T-helper 2 cell (primary cell): ENCODE measurements around the gene CLCF1.
A peak's percentile ranks its signal among the peaks of the same experiment; 100 is the strongest.

Source experiments
- DNase-seq, 5 experiments: peaks; one replicate each; pipeline versions ENCODE4 v3.0.0 to v3.0.0-alpha.2; 2012 to 2022

CLCF1 gene

GRCh38 chr11:67395555-67396258 lies 22.3 kb upstream of the CLCF1 start:
- DNase-seq: no peak

GRCh38 chr11:67393990-67394389 lies 20.6 kb upstream of the CLCF1 start:
- no peak for DNase-seq

DNA sequence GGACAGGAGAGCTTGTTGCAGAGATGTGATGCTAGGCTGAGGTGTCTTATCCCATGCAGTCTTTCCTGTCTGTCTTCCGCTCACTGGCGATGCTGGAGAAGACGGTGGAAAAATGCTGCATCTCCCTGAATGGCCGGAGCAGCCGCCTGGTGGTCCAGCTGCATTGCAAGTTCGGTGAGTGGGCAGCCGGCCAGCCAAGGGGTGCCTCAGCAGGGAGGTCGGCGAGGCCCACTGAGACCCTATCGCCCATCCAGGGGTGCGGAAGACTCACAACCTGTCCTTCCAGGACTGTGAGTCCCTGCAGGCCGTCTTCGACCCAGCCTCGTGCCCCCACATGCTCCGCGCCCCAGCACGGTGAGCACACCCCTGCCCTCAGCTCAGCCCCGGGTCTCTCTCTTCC lies 20.0 kb upstream of the CLCF1 start:
- DNase-seq: no peak

GRCh38 chr11:67392183-67392715 lies 18.9 kb upstream of the CLCF1 start:
- no peak for DNase-seq

GRCh38 chr11:67391304-67392182 lies 18.1 kb upstream of the CLCF1 start, which contains the start of gene RAD9A:
Gene RAD9A (plus strand): TSS chr11:67391986. CDS start chr11:67392045, 59 bp downstream.
- peak; percentile 84 to 96 (median 92) for DNase-seq

GRCh38 chr11:67390947-67391303 lies 17.5 kb upstream of the CLCF1 start:
- no peak for DNase-seq

- DNase-seq: peak in 2 of 5 experiments; percentile 44 to 57
Observed at GRCh38 chr11:67389477-67389876, 16.1 kb upstream of the CLCF1 start.

DNA sequence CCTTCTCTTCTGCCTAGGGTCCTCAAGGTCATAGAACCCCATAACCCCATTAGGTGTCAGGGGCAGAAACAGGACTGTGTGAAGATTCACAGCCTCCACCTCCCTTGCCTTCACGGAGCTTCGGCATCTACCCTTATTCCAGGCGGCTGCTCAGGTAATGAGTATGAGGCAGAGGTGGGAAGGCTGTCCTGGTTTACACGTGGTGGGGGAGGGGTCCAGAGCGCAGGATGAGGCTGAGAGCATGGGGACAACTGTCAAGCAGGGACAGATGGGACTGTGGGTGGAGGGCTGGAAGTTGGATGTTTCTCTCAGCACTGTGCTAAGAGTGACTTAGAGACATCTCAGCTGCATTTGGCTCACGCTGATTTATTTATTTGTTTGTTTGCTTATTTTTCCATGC lies 14.1 kb upstream of the CLCF1 start:
- no peak for DNase-seq

DNA sequence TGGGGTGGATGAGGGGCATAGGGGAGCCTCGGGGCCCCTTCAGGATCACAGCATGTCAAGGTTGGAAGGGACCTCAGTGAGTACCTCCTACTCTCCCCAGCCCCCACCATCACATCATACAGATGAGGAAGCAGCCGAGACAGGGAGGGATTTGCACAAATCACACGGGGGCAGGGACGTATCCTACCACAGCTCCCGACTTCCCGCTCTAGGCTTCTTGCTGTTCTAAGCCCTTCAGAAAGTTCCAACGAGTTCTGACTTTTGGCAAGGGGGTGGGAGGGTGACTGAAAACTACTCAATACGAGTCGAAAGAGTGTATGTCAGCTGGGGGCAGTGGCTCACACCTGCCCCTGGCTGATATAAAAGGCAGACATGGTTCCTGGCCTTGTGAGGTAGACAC lies 13.7 kb upstream of the CLCF1 start:
- DNase-seq: no peak

- no peak for DNase-seq
Observed at GRCh38 chr11:67384851-67385366, 11.5 kb upstream of the CLCF1 start.

DNA sequence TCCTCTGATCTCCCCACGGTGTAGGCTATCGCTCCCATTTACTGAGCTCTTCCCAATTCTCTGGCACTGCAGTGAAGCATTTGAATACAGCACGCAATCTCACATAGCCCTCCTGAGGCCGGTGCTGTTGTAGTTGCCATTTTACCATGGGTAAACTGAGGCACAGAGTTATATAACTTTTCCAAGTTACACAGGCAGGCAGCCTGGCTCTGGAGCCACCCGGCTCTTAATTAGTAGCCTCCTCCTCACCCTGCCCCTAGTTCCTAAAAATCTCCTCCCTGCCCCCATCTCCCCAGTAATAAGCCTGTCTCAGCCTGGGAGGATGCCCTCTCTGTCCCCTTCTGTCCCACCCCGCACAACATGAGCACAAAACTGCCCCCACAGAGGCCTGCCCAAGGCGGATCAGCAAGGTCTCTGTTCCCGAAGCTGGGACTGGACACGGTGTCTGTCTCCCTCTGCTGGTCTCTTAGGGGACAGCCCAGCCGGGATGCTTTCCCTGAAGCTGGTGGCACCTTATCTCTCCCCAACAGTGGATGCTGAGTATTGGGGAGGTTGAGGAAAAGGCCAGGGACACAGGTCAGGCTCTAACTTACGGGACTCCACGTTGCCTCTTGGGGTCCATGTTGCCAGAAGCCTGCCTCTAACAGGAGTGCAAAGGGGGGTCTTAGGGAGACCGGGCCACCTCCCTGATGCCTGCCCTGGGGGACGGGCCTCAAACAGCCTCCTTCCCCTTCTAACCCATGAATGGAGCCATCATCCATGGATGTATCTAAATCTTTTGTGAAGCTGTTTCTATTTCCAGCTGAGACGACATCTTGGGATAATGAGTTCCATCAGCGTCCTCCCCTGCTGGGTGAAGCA lies 9.1 kb upstream of the CLCF1 start:
- DNase-seq: peak; percentile 55 to 79 (median 72)

- DNase-seq: no peak
Observed at GRCh38 chr11:67381244-67381972, 8.0 kb upstream of the CLCF1 start.

DNA sequence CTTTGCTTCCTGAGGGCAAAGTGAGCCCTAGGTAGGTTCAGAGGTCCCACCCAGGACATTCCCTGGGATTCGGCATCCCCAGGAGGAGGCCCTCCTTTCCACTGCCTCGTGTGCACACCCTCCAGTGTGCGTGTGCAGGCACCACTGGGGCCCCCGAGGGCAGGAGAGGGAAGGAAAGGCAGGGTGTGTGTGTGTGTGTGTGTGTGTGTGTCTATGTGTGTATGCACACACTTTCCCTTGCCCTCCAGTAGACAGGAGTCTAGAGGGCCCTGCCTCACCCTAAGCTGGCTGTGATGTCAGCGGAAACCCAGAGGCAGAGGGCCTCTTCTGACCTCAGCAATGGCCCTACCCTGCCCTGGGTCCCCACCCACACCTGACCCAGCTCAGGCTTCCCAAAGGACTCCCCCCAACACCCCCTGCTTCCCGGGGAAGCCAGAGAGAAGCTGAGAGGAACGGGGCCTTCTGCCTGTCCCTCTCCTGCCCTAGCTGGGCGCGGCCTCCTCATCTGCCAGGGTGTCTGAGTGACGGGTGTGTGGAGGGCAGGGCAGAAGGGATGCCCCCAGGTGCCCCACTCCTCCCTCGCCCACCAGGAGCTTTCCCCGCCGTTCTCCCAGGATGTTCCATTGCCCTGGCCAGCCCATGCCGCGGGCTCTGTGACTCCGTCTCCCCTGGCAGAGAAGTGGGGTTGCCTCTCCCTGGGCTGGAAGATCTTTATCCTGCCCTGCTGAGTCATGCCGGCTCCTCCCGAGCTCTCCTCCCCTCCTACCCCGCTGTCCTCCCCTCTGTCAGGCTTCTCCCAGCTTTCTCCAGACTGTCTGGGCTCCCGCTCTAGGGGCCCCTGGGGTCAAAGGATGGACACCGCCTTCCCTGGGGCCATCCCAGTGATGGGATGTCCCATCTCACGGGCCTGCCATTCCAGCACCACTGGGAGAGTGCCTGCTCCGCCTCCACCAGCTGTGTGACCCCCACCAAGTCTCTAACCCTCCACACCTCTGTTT lies 6.0 kb upstream of the CLCF1 start:
- no peak for DNase-seq

- DNase-seq: no peak
Observed at GRCh38 chr11:67378544-67378943, 5.1 kb upstream of the CLCF1 start.

DNA sequence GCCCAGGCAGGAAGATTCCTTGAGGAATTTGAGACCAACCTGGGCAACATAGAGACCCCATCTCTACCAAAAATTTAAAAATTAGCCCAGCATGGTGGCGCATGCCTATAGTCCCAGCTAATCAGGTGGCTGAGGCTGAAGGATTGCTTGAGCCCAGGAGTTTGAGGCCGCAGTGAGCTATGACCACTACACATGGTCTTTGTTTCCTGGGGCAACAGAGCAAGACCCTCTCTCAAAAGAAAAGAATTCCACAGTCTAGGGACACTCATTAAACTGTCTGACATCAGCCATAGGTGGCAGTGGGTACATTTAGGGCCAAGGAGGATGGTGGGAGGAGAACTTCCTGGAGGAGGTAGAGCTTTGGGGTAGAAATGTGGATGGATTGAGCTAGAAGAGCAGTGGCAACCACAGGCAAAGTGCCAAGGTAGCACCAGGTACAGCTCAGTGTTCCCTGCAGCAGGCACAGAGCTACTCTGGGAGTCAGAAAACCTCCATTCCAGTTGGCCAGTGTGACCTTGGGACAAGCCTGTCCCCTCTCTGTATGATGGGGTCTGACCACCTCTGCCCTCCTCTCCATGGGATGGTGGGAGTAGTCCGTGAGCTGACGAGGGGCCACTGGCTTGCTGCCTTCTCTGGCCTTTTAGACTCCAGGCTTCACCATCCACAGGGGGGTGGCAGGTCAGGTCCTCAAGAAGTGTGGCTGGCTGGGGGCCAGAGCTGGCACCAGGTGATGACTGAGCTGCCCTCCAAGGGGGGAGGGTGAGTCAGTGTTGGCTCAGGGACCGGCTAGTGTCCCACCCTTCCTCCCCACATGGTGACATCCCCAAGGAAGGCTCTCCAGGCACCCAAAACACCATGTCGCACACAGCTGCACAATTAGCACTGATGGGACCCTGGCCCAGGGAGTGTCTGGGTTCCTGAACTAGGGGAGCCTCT lies 3.7 kb upstream of the CLCF1 start:
- no peak for DNase-seq

DNA sequence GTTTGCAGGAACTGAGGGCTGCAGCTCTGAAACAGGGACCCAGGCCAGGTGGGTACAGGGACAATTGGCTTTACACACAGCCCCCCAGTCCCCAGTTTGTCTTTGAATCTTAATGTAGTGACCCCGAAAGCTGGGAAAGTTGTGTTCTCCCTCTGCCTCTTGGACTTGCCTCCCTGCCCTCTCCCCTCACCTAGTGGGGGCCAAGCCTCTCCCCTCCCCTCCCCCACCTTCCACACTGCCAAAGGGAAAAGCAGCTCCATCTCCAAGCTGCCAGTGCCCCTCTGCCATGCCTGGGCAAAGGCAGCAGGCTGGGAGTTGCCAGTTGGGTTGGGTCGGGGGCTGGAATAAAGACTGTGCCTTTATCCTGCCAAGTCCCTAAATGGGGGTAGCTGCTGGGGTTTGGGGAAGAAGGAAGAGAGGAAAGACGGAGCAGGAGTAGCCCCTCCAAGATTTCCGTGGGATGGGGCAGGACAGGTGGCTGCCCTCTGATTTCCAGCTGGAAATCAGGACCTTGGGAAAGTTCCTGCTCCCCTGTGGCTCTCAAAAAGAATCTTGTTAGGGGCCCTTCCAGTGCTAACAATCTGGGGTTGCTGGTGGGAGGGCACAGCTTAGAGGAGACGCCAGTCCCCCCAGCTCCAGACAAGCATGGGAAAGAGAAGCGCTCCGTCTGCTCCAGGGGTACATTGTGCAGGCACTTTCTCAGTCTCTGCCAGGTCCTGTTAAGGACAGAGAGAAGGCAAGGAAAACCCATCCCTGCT lies 2.8 kb upstream of the CLCF1 start:
- no peak for DNase-seq

- no peak for DNase-seq
Observed at GRCh38 chr11:67375320-67376055, 2.1 kb upstream of the CLCF1 start.
